Neural crest cell (in vitro differentiated cells): ENCODE measurements around the gene ANAPC10. TPM values are rescaled to one million over a fixed set of nuclear protein-coding genes. Genes with fewer than 3 reads are reported as not detected.
"Not testable (repeated sequence)": the region's sequence is repeated elsewhere in the genome, so short reads cannot be mapped to it uniquely, and the experiment has no call there.

Experiments
- DNase-seq: peaks from one replicate; pipeline ENCODE4 v3.0.0; 2021; ENCODE audit warnings: low read depth, mixed read lengths, low spot score
- H3K27ac Mint-ChIP-seq: one replicate; pipeline ENCODE4 v1.8.0; 2021; ENCODE audit warnings: mild to moderate bottlenecking, mixed read lengths; ENCODE audit not compliant: unreplicated experiment
- H3K27me3 Mint-ChIP-seq: 2 replicates; pipeline ENCODE4 v1.8.0; 2021; ENCODE audit warnings: low read depth, mild to moderate bottlenecking, mixed read lengths
- H3K36me3 Mint-ChIP-seq: 2 replicates; pipeline ENCODE4 v1.8.0; 2021; ENCODE audit warnings: low read depth, mild to moderate bottlenecking, mixed read lengths
- H3K4me1 Mint-ChIP-seq: 2 replicates; pipeline ENCODE4 v1.8.0; 2021; ENCODE audit warnings: mixed read lengths
- H3K4me3 Mint-ChIP-seq: one replicate; pipeline ENCODE4 v1.8.0; 2021; ENCODE audit warnings: mild to moderate bottlenecking, mixed read lengths
- H3K9me3 Mint-ChIP-seq: 2 replicates; pipeline ENCODE4 v1.8.0; 2021; ENCODE audit warnings: mixed read lengths
- CTCF ChIP-seq: fragments of 200-600 bp; sonication (generic); conservative IDR thresholded peaks from 2 replicates; pipeline ENCODE4 v1.5.0; 2021; ENCODE audit warnings: antibody characterized with exemption, mild to moderate bottlenecking
- total RNA-seq: library from RNA; stranded (reverse); gene quantifications from 2 replicates; pipeline ENCODE4 v1.2.1, GENCODE V29; 2021

The ANAPC10 gene
- total RNA-seq, 1 donor from 2014 or later = 19.4 TPM

- Mint-ChIP-seq H3K9me3 (peaks cover 3% of the 10 kb centered on the region), H3K4me3 (no peak overlapping the region)
- no peak for DNase-seq
Observed at GRCh38 chr4:145011636-145012035, 86.4 kb downstream of the ANAPC10 start.

GRCh38 chr4:145010315-145010714, 87.7 kb downstream of the ANAPC10 start:
- H3K27ac Mint-ChIP-seq, H3K4me3 Mint-ChIP-seq, DNase-seq, H3K9me3 Mint-ChIP-seq, H3K27me3 Mint-ChIP-seq: not testable (repeated sequence)
- Mint-ChIP-seq H3K4me1 (peaks cover 11% of the 10 kb centered on the region), H3K36me3 (peaks cover 66% of the 10 kb centered on the region)

More at GRCh38 chr4:145011636-145012035, 86.4 kb downstream of the ANAPC10 start:
- no peaks in the 10 kb centered on the region for H3K27me3 Mint-ChIP-seq
- H3K27ac Mint-ChIP-seq = no peak overlapping the region
- no peak for TF ChIP-seq CTCF
- peaks cover 11% of the 10 kb centered on the region for H3K4me1 Mint-ChIP-seq
- H3K36me3 Mint-ChIP-seq = peaks cover 71% of the 10 kb centered on the region

GRCh38 chr4:145003675-145004074, 94.3 kb downstream of the ANAPC10 start:
- H3K36me3 Mint-ChIP-seq = peaks cover 62% of the 10 kb centered on the region
- H3K4me1 Mint-ChIP-seq = no peaks in the 10 kb centered on the region
- H3K4me3 Mint-ChIP-seq = no peak overlapping the region
- TF ChIP-seq CTCF = no peak
- no peak for DNase-seq
- H3K27ac Mint-ChIP-seq = no peak overlapping the region
- H3K27me3 Mint-ChIP-seq = no peaks in the 10 kb centered on the region
- peaks cover 15% of the 10 kb centered on the region for H3K9me3 Mint-ChIP-seq

GRCh38 chr4:145001635-145002034, 96.4 kb downstream of the ANAPC10 start:
- TF ChIP-seq CTCF = no peak
- Mint-ChIP-seq H3K9me3 (peaks cover 21% of the 10 kb centered on the region), H3K36me3 (peaks cover 59% of the 10 kb centered on the region), H3K27ac (no peak overlapping the region), H3K4me1 (no peaks in the 10 kb centered on the region), H3K27me3 (no peaks in the 10 kb centered on the region), H3K4me3 (no peak overlapping the region)
- no peak for DNase-seq

- Mint-ChIP-seq H3K36me3 (peaks cover 62% of the 10 kb centered on the region), H3K9me3 (peaks cover 23% of the 10 kb centered on the region)
- DNase-seq, H3K4me3 Mint-ChIP-seq, H3K27ac Mint-ChIP-seq, H3K27me3 Mint-ChIP-seq, H3K4me1 Mint-ChIP-seq: not testable (repeated sequence)
Observed at GRCh38 chr4:145000656-145001055, 97.3 kb downstream of the ANAPC10 start.

- DNase-seq = no peak
- no peak overlapping the region for H3K27ac Mint-ChIP-seq
- H3K4me3 Mint-ChIP-seq = no peak overlapping the region
- H3K9me3 Mint-ChIP-seq = peaks cover 3% of the 10 kb centered on the region
- H3K36me3 Mint-ChIP-seq = peaks cover 22% of the 10 kb centered on the region
- TF ChIP-seq CTCF = no peak
- no peaks in the 10 kb centered on the region for H3K27me3 Mint-ChIP-seq
- no peaks in the 10 kb centered on the region for H3K4me1 Mint-ChIP-seq
Observed at GRCh38 chr4:144989306-144989705, 108.7 kb downstream of the ANAPC10 start.

GRCh38 chr4:144985531-144985930, 112.5 kb downstream of the ANAPC10 start:
- no peaks in the 10 kb centered on the region for H3K4me1 Mint-ChIP-seq
- no peak overlapping the region for H3K27ac Mint-ChIP-seq
- H3K4me3 Mint-ChIP-seq = no peak overlapping the region
- peaks cover 14% of the 10 kb centered on the region for H3K36me3 Mint-ChIP-seq
- no peak for DNase-seq
- H3K9me3 Mint-ChIP-seq = peaks cover 7% of the 10 kb centered on the region
- TF ChIP-seq CTCF = no peak
- H3K27me3 Mint-ChIP-seq = no peaks in the 10 kb centered on the region
